GM21515 (cell line): ENCODE measurements around the gene PKP1.

Experiments
- ATAC-seq: cut with Tn5 transposase; IDR thresholded peaks from one replicate; pipeline ENCODE4 v1.9.1; 2021; ENCODE audit not compliant: unreplicated experiment

PKP1 gene

GRCh38 chr1:201324821-201325677, 41.7 kb downstream of the PKP1 start:
- ATAC-seq = no peak

DNA sequence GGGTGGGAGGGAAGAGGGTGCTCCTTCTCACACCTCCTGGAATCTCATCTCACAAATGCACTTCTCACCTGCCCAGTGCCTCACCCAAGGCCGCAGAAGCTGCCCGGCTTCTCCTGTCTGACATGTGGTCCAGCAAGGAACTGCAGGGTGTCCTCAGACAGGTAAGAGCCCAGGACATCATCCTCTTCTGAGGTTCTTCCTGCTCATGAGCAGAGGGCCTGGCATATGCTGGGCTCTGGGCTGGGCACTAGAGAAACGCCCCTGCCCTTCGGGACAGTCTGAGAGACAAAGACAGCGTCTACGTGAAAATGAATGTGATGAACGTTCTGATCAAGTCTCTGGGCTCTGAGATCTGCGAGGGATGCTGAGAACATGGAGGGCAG, 42.4 kb downstream of the PKP1 start:
- no peak for ATAC-seq

GRCh38 chr1:201326710-201327109, 43.4 kb downstream of the PKP1 start:
- ATAC-seq = no peak

DNA sequence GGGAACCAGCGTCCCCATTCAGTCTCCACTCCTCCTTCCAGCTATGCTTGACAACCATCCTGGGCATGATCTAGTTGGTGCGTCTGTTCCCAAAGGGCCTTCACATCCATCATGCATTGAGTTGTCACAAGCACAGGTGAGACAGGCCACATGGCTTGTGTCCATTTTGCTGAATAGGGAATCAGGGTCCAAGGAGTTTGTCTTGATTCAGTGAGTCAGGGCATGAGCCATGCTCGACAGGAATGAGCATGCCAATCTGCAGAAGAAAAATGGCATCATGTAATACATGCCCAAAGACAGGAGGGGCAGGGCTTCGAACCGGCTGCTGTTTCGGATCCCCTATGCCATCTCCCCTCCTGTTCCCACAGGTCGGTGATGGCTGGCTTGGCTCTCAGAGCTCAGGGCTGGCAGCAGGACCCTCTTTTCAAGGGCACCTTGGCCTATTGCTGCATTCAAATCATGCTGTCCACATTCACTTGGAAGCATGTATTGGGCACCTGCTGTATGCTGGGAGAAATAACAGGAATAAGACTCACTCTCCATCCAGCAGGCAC, 44.5 kb downstream of the PKP1 start:
- ATAC-seq = no peak

- no peak for ATAC-seq
Measured at GRCh38 chr1:201328576-201328975, 45.3 kb downstream of the PKP1 start.

DNA sequence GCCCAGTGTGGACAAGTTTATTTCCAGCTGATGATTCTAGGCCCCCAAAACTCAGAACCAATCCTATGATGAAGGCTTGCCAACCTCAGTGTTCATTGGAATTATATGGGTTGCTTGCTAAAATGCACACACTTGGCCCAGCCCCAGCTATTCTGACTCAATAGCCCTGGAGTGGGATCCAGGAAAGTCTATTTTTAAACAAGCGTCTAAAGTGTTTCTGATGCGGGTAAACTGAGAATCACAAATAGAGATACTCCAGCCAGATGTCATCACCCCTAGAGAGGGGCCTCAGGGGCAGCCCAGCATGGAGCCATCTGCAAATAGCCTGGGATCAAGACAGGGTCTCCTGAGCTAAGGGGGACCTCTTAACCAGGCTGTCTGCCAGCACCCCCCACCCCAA, 46.0 kb downstream of the PKP1 start:
- ATAC-seq = no peak

DNA sequence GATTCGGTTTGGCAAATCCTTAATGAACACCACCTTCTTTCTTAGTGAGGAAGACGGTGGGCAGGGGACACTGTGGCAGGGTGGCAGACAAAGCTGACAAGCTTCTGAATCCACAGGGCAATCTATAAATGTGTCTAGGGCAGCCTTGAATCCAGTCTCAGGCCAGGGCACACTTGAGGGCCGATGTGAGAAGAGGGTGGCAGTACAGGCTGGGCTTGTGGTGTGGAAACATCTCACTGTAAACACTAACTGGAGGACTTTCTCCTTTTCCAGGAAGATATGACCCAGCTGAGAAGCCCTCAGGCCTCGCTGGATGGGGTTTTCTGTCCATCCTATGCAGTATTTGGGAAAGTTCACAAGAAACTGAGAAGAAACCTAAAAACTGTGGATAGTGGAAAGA, 46.5 kb downstream of the PKP1 start:
- no peak for ATAC-seq

GRCh38 chr1:201330541-201330940, 47.2 kb downstream of the PKP1 start:
- no peak for ATAC-seq

DNA sequence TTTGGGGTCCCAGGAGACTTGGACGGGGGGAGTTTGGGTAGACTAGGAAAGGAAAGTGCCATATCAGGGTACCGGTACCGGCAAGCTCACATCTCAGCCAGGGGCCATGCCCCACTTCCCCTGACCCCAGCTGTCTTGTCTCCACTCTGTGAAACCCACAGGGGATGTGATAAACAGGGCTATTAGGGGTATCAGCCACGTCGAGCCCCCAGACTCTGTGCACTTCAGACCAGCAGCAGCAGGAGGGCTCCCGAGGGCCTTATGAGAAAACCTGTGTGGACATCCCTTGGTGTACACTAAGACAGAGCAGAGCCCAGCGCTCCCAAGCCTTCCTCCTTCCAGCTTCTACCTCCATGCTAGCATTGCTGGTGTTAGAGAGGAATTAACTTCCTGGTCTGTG, 47.9 kb downstream of the PKP1 start:
- ATAC-seq = no peak

GRCh38 chr1:201332021-201332420, 48.7 kb downstream of the PKP1 start:
- ATAC-seq = no peak

DNA sequence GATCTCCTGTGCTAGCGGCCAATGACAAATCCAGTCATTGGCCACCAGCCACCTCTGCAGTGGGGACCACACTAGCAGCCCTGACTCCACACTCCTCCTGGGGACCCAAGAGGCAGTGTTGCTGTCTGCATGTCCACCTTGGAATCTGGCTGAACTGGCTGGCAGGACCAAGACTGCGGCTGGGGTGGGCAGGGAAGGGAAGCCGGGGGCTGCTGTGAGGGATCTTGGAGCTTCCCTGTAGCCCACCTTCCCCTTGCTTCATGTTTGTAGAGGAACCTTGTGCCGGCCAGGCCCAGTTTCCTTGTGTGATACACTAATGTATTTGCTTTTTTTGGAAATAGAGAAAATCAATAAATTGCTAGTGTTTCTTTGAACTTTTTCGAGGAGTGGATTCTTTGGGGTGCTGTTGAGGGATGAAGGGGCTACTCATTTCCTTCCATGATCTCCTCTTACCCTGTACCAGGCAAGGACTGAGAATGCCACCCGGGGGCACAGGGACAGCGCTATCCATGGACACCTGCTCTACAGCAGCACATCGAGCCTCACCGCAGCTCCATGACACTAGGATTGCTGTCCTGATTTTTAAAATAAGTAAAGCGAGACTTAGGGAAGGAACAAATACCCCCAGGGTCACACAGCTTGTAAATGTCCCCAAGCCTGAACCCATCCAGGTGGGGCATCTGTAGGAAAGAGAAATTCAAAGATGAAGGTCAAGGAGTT, 49.5 kb downstream of the PKP1 start:
- ATAC-seq = no peak

GRCh38 chr1:201334325-201335173, 51.2 kb downstream of the PKP1 start:
- ATAC-seq = no peak

GRCh38 chr1:201335174-201335870, 52.0 kb downstream of the PKP1 start:
- no peak for ATAC-seq

GRCh38 chr1:201335901-201336300, 52.6 kb downstream of the PKP1 start:
- no peak for ATAC-seq

- no peak for ATAC-seq
Measured at GRCh38 chr1:201336711-201337450, 53.6 kb downstream of the PKP1 start.

DNA sequence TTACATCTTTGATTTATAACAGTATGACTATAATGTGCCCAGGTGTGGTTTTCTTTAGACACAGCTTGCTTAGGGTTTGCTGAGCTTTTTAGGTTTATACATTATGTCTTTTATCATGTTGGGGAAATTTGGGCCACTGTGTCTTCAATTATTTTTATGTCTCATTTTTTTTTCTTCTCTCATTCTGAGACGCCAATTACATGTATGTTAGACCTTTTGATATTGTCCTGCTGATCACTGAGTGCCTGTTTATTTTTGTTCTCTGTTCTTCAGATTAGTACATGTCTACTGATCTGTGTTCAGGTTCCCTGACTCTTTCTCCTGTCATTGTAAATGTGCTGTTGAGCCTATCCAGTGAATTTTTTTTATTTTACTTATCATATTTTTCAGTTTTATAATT, 58.1 kb downstream of the PKP1 start:
- no peak for ATAC-seq

DNA sequence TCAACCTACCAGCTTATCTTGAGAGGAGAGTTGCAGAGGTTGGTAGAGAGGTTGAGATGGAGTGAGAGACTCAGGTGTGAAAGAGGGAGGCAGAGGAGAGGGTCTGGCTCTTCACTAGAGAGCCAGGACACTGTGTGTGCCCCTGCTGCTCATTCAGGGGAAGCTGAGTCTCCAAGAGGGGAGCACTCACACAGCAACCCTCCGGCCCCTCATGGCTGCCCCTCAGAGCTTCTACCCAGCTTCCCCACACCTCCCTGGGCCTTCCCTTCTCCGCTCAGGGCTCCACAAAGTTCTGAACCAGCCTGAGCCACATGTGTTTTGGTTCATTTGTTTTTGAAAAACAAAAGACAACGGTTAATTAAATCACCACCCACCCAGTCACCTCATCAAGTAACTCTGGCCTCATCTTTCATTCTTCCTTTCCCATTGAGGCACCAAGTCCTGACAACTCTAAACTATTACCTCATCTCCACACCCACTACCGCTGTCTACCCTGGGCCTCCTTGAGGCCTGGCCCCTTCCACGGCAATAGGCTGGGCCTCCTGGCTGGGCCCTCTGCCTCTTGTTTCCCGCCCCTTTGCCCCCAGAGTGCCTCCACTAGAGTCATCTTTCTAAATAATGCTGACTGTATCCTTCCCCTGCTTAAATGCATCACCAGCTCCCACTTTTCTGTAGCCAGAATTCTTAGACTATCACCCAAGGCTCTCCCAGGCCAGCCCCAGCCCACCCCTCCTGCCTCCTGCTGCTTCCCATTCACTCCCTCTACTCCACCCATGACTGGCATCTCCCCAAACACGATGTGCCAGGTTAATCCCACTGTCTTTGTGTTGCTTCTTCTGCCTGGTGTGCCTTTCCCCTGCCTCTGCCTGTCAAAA, 61.1 kb downstream of the PKP1 start:
- no peak for ATAC-seq

DNA sequence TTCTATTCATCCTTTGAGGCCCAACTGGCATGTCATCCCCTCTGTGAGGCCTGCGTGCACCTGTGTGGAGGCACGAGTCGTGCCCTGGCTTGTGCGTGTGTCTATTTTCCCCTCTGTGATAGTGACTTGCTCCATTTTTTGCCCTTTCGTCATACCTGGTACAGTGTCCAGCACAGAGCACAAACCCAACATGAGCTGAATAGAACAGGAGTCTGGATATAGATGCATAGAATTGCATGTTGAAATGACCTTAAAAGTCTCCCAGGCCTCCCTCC, 61.7 kb downstream of the PKP1 start:
- ATAC-seq = no peak

- ATAC-seq = no peak
Measured at GRCh38 chr1:201346337-201346939, 63.1 kb downstream of the PKP1 start.
